Measurements from ENCODE around the gene BACH2. TPM values are rescaled to one million over a fixed set of nuclear protein-coding genes. Genes with fewer than 3 reads are reported as not detected.
A peak's percentile ranks its signal among the peaks of the same experiment; 100 is the strongest.
"Not testable (repeated sequence)": the region's sequence is repeated elsewhere in the genome, so short reads cannot be mapped to it uniquely, and the experiment has no call there.

BACH2 gene
- total RNA-seq, 1 donor from 2014 or later, result 90.4 TPM

DNA sequence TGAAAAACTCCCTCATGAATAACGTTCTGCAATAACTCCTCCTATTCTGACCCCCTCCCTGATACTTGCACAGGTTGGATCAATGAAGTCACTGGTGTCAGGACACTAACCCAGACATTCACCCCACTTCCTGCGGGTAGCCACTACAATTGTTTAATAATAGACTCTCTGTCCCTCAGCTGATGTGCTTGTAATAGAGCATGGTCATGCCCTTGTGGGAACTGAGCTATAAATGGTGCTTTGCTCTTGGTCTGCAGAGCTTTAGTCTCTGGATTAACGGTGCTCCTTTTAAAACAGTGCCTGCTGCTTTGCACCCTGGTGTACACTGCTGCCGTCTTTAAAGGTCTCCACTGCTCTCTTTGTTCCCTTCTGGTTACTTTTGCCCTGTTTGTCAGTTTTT is 127.3 kb downstream of the BACH2 start:
- ChIA-PET CTCF (interaction anchor here (1.3 to 1.6 kb wide), 5 partner anchors 9 to 310 kb away, joined by 3 to 13 read pairs (median 4); no protein-coding TSS in a partner anchor), POLR2A (interaction anchor here (0.6 to 1.3 kb wide), 4 partner anchors 9 to 126 kb away, joined by 3 to 4 read pairs (median 3); no protein-coding TSS in a partner anchor)
- intact Hi-C loops (cut with micrococcal nuclease), result loop anchor here (1.0 to 2.0 kb wide), 2 partner anchors 9 to 23 kb away; no protein-coding TSS in a partner anchor

DNA sequence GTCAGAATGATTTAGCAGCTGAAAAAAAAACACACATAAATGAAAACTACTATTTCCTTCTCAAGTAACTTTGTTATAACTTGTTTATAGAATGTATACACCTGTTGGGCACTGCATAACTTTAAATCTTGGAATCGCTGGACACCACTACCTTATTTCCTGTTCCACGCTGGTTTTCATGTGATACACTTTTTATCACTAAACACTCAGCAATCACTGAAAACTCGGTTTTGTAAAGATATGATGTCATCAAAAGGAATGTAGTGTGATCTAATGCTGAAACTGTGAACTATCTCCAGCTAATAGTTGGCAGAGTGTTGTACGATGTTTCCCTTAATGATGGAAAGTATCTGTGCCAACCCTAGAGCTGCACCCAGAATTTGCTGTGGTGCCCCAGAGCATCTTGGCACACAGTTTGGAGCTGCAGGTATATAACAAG is 127.9 kb downstream of the BACH2 start:
- peaks cover 27% of the 10 kb centered on the region for H3K36me3 Mint-ChIP-seq (ENCODE audit: low read depth)
- intact Hi-C loops (cut with micrococcal nuclease), result loop anchor here (1.0 to 2.0 kb wide), 2 partner anchors 8 to 22 kb away; no protein-coding TSS in a partner anchor
- H3K27ac Mint-ChIP-seq, result peak overlapping the region; percentile 12
- TF ChIP-seq, protein P1, sequence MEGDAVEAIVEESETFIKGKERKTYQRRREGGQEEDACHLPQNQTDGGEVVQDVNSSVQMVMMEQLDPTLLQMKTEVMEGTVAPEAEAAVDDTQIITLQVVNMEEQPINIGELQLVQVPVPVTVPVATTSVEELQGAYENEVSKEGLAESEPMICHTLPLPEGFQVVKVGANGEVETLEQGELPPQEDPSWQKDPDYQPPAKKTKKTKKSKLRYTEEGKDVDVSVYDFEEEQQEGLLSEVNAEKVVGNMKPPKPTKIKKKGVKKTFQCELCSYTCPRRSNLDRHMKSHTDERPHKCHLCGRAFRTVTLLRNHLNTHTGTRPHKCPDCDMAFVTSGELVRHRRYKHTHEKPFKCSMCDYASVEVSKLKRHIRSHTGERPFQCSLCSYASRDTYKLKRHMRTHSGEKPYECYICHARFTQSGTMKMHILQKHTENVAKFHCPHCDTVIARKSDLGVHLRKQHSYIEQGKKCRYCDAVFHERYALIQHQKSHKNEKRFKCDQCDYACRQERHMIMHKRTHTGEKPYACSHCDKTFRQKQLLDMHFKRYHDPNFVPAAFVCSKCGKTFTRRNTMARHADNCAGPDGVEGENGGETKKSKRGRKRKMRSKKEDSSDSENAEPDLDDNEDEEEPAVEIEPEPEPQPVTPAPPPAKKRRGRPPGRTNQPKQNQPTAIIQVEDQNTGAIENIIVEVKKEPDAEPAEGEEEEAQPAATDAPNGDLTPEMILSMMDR (IDR thresholded peaks at IDR 0.05), result no peak
- ATAC-seq (ENCODE audit: low read depth), result no peak
- H3K4me3 Mint-ChIP-seq, result no peak overlapping the region
- no peaks in the 10 kb centered on the region for H3K27me3 Mint-ChIP-seq
- no peak for DNase-seq
- POLR2A ChIA-PET, result interaction anchor here (0.8 to 1.3 kb wide), 2 partner anchors 9 to 11 kb away, joined by 3 read pairs; no protein-coding TSS in a partner anchor
- H3K9me3 Mint-ChIP-seq, result no peaks in the 10 kb centered on the region
- peaks cover 73% of the 10 kb centered on the region for H3K4me1 Mint-ChIP-seq
- CTCF ChIA-PET, result interaction anchor here (1.3 to 1.6 kb wide), 5 partner anchors 10 to 311 kb away, joined by 3 to 13 read pairs (median 4); no protein-coding TSS in a partner anchor

More for the DNA sequence above, 127.3 kb downstream of the BACH2 start:
- peak overlapping the region; percentile 69 for H3K27ac Mint-ChIP-seq
- H3K4me1 Mint-ChIP-seq, result peaks cover 72% of the 10 kb centered on the region
- no peaks in the 10 kb centered on the region for H3K9me3 Mint-ChIP-seq
- H3K4me3 Mint-ChIP-seq, result peak overlapping the region; percentile 20
- no peak for DNase-seq
- TF ChIP-seq, protein P1 (IDR thresholded peaks at IDR 0.05), result no peak
- no peaks in the 10 kb centered on the region for H3K27me3 Mint-ChIP-seq
- peaks cover 27% of the 10 kb centered on the region for H3K36me3 Mint-ChIP-seq (ENCODE audit: low read depth)
- no peak for ATAC-seq (ENCODE audit: low read depth)

DNA sequence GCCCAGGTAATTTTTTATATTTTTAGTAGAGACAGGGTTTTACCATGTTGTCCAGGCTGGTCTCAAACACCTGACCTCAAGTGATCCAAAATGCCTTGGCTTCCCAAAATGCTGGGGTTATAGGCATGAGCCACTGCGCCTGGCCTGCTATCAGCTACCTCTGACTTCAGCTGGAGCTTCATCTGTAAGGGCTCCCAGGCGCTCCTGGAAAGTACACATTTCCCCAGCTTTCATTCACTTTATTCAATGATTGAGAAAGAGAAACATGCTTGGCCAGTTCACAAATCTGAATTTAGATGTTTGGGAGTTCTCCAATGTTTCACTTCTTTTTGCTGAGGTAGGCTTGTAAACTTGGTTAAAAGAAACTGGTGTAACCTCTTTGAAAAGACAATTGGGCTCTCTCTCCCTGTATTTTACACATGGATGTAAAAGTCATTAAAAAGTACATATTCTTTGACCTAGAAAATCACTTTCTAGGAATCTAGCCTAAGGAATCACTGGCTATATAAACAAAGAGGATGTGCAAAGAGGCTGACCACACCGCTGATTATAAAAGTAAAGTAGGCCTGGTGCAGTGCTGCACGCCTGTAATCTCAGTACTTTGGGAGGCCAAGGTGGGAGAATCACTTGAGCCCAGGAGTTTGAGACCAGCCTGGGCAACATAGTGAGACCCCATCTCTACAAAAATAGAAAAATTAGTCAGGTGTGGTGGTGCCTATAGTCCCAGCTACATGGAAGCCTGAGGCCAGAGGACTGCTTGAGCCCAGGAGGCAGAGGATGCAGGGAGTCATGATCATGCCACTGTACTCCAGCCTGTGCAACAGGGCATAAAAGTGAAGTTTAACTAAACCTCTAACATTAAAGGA is 128.9 kb downstream of the BACH2 start:
- ATAC-seq (ENCODE audit: low read depth) (no peak), DNase-seq (no peak)
- no peak overlapping the region for H3K27ac Mint-ChIP-seq
- no peaks in the 10 kb centered on the region for H3K27me3 Mint-ChIP-seq
- ChIA-PET POLR2A (interaction anchor here (0.8 kb wide), 1 partner anchor 8 kb away, joined by 3 read pairs; no protein-coding TSS in a partner anchor), CTCF (interaction anchor here (1.2 to 1.4 kb wide), 2 partner anchors 44 to 312 kb away, joined by 3 read pairs; no protein-coding TSS in a partner anchor)
- intact Hi-C loops (cut with micrococcal nuclease), result loop anchor here (2.0 kb wide), 1 partner anchor 21 kb away; no protein-coding TSS in a partner anchor
- H3K36me3 Mint-ChIP-seq (ENCODE audit: low read depth), result peaks cover 29% of the 10 kb centered on the region
- no peaks in the 10 kb centered on the region for H3K9me3 Mint-ChIP-seq
- TF ChIP-seq, protein P1 (IDR thresholded peaks at IDR 0.05), result no peak
- H3K4me1 Mint-ChIP-seq, result peaks cover 69% of the 10 kb centered on the region
- no peak overlapping the region for H3K4me3 Mint-ChIP-seq

DNA sequence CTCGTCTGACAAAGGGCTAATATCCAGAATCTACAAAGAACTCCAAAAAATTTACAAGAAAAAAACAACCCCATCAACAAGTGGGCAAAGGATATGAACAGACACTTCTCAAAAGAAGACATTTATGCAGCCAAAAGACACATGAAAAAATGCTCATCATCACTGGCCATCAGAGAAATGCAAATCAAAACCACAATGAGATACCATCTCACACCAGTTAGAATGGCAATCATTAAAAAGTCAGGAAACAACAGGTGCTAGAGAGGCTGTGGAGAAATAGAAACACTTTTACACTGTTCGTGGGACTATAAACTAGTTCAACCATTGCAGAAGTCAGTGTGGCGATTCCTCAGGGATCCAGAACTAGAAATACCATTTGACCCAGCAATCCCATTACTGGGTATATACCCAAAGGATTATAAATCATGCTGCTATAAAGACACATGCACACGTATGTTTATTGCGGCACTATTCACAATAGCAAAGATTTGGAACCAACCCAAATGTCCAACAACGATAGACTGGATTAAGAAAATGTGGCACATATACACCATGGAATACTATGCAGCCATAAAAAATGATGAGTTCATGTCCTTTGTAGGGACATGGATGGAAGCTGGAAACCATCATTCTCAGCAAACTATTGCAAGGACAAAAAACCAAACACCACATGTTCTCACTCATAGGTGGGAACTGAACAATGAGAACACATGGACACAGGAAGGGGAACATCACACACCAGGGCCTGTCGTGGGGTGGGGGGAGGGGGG is 130.3 kb downstream of the BACH2 start:
- DNase-seq; ATAC-seq (ENCODE audit: low read depth); H3K9me3 Mint-ChIP-seq; CTCF ChIA-PET; intact Hi-C loops (cut with micrococcal nuclease); H3K27me3 Mint-ChIP-seq; H3K4me3 Mint-ChIP-seq: not testable (repeated sequence)
- Mint-ChIP-seq H3K36me3 (ENCODE audit: low read depth) (peaks cover 35% of the 10 kb centered on the region), H3K27ac (peak overlapping the region; percentile 74), H3K4me1 (peaks cover 68% of the 10 kb centered on the region)
- POLR2A ChIA-PET, result interaction anchor here (0.6 kb wide), 1 partner anchor 23 kb away, joined by 3 read pairs; no protein-coding TSS in a partner anchor

DNA sequence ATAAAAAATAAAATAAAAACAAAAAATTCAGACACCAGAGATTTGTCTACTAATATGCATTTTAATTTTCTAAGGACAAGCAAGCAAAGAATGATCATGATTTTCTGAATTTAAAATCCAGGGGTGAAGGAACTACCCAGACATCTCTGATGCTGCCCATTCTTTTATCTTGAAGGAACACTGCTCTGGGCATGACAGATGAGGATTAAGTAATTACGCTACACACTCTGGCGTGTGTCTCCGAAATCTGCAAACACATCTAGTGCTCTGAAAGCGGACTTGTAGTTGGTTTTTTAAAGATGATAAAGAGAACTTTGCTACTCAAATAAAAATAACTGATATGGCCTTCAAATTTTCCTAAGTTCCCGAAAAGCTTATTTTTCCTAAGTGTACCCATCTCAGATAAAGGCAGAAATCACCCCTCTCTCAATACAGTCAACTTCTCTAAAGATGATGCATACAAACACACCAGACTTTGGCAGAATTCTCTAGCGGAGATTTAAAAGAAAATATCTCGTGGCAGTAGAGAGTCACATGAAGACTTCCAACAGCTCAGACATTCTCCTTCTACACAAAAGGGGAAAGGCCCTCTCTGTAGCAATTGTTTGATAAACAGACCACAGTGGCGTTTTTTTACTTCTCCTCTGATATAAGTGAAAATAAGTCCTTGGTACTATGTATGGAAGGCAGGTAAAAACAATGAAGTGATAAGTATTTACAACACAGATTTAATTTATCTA is 133.8 kb downstream of the BACH2 start:
- Mint-ChIP-seq H3K36me3 (ENCODE audit: low read depth) (peaks cover 27% of the 10 kb centered on the region), H3K4me1 (peaks cover 68% of the 10 kb centered on the region), H3K27ac (peak overlapping the region; percentile 62), H3K9me3 (no peaks in the 10 kb centered on the region), H3K4me3 (no peak overlapping the region), H3K27me3 (no peaks in the 10 kb centered on the region)
- ATAC-seq (ENCODE audit: low read depth) (no peak), DNase-seq (no peak)
- POLR2A ChIA-PET, result interaction anchor here (1.2 kb wide), 1 partner anchor 11 kb away, joined by 3 read pairs; no protein-coding TSS in a partner anchor
- TF ChIP-seq, protein P1 (IDR thresholded peaks at IDR 0.05), result no peak
- CTCF ChIA-PET, result no interaction called here
- intact Hi-C loops (cut with micrococcal nuclease), result no loop called here
